HepG2 (cell line): ENCODE measurements around the gene PNPLA2. TPM values are rescaled to one million over a fixed set of nuclear protein-coding genes. Genes with fewer than 3 reads are reported as not detected.

Experiments
- ATAD3A ChIP-seq: sonication (generic); formaldehyde crosslinking; IDR thresholded peaks from 2 replicates; pipeline ENCODE4 v1.4.0; 2020; ENCODE audit warnings: missing genetic modification reagents
- ETS1 ChIP-seq: sonication (generic); formaldehyde crosslinking; IDR thresholded peaks from 2 replicates; pipeline ENCODE4 v1.4.0; 2020; ENCODE audit warnings: missing genetic modification reagents
- GATAD1 ChIP-seq: IDR thresholded peaks from 2 replicates; pipeline ENCODE4 v1.6.1; 2016; ENCODE audit warnings: missing genetic modification reagents, missing compliant biosample characterization
- HNF1B ChIP-seq: sonication (generic); formaldehyde crosslinking; IDR thresholded peaks from 2 replicates; pipeline ENCODE4 v1.5.1; 2020; ENCODE audit warnings: mild to moderate bottlenecking, moderate library complexity, missing genetic modification reagents
- HOXD1 ChIP-seq: sonication (generic); formaldehyde crosslinking; IDR thresholded peaks from 2 replicates; pipeline ENCODE4 v1.5.0; 2020; ENCODE audit warnings: missing genetic modification reagents
- KDM1A ChIP-seq: IDR thresholded peaks from 2 replicates; pipeline ENCODE4 v1.6.1; 2016; ENCODE audit warnings: missing compliant biosample characterization
- KLF12 ChIP-seq: sonication (generic); formaldehyde crosslinking; IDR thresholded peaks from 2 replicates; pipeline ENCODE4 v1.4.0; 2020; ENCODE audit warnings: missing genetic modification reagents, borderline replicate concordance
- NFKBIZ ChIP-seq: IDR thresholded peaks from 2 replicates; pipeline ENCODE4 v1.6.1; 2018; ENCODE audit warnings: missing genetic modification reagents, missing compliant biosample characterization
- POGK ChIP-seq: sonication (generic); formaldehyde crosslinking; conservative IDR thresholded peaks from 2 replicates; pipeline ENCODE4 v1.8.0; 2022; ENCODE audit warnings: mild to moderate bottlenecking, moderate library complexity, missing genetic modification reagents
- RBAK ChIP-seq: sonication (generic); formaldehyde crosslinking; IDR thresholded peaks from 2 replicates; pipeline ENCODE4 v1.5.1; 2020; ENCODE audit warnings: mild to moderate bottlenecking, missing genetic modification reagents
- REL ChIP-seq: sonication (generic); formaldehyde crosslinking; conservative IDR thresholded peaks from 2 replicates; pipeline ENCODE4 v1.8.0; 2022; ENCODE audit warnings: mild to moderate bottlenecking, missing genetic modification reagents, moderate library complexity
- SALL1 ChIP-seq: sonication (generic); formaldehyde crosslinking; IDR thresholded peaks from 2 replicates; pipeline ENCODE4 v1.8.0; 2022; ENCODE audit warnings: mild to moderate bottlenecking, missing genetic modification reagents
- SMAD9 ChIP-seq: sonication (generic); formaldehyde crosslinking; IDR thresholded peaks from 2 replicates; pipeline ENCODE4 v1.5.1; 2020; ENCODE audit warnings: mild to moderate bottlenecking, missing genetic modification reagents
- TCF7L2 ChIP-seq: IDR thresholded peaks from 2 replicates; pipeline ENCODE4 v1.6.1; 2011; ENCODE audit warnings: mild to moderate bottlenecking, low read depth, low read length, moderate library complexity
- ZBTB46 ChIP-seq: sonication (generic); formaldehyde crosslinking; IDR thresholded peaks from 2 replicates; pipeline ENCODE4 v1.4.0; 2020; ENCODE audit warnings: mild to moderate bottlenecking, missing genetic modification reagents, borderline replicate concordance
- ZNF292 ChIP-seq: sonication (generic); formaldehyde crosslinking; IDR thresholded peaks from 2 replicates; pipeline ENCODE4 v1.8.1; 2022; ENCODE audit warnings: mild to moderate bottlenecking, low read depth, missing genetic modification reagents, borderline replicate concordance
- ZNF639 ChIP-seq: conservative IDR thresholded peaks from 2 replicates; pipeline ENCODE4 v1.6.1; 2018; ENCODE audit warnings: missing genetic modification reagents
- ZNF770 ChIP-seq: sonication (generic); formaldehyde crosslinking; IDR thresholded peaks from 2 replicates; pipeline ENCODE4 v1.5.0; 2020; ENCODE audit warnings: mild to moderate bottlenecking, missing genetic modification reagents
- ZZZ3 ChIP-seq: sonication (generic); formaldehyde crosslinking; IDR thresholded peaks from 2 replicates; pipeline ENCODE4 v1.4.0; 2020; ENCODE audit warnings: missing genetic modification reagents, mild to moderate bottlenecking, borderline replicate concordance
- polyA plus RNA-seq, 8 experiments: library from polyadenylated mRNA; depleted of rRNA in 3 of 8; stranded (reverse) in 7 of 8; unstranded in 1 of 8; fragments of >200 nt; fragmentation: Illumina TruSeq in 4 of 8; extraction: Trizol in 4 of 8; gene quantifications; 2 replicates each; pipeline versions ENCODE4 v1.2.1 to v1.2.3, GENCODE V29; 2011 to 2016; ENCODE audit warnings: low read depth in 4 of 8, missing spikeins in 1 of 8, mixed read lengths in 1 of 8; ENCODE audit not compliant: insufficient read depth in 1 of 8
- total RNA-seq, 5 experiments: library from RNA; depleted of rRNA; stranded (reverse); fragments of >200 nt; fragmentation: Illumina TruSeq; extraction: Trizol; gene quantifications; 2 replicates each; pipeline ENCODE4 v1.2.3, GENCODE V29; 2016; ENCODE audit warnings: low read depth in 1 of 5

The PNPLA2 gene
- total and polyA plus RNA-seq, 2 of the 13 experiments (the other 11 are each of a cell fraction or from before 2014, with no cell fraction given): 10.5 to 43.2 TPM

- TF ChIP-seq ZNF639 (CRISPR knock-in tag) (peak; percentile 54; the same call in 1 of the 2 replicates), TCF7L2 (no peak), ZNF292 (CRISPR knock-in tag) (peak; percentile 33; the same call in 1 of the 2 replicates), GATAD1 (CRISPR knock-in tag) (peak; percentile 68; the same call in 1 of the 2 replicates), ATAD3A (CRISPR knock-in tag) (no peak), POGK (CRISPR knock-in tag) (peak; percentile 40; the same call in 1 of the 2 replicates), KLF12 (CRISPR knock-in tag) (no peak), REL (CRISPR knock-in tag) (no peak), ETS1 (CRISPR knock-in tag) (no peak), SALL1 (CRISPR knock-in tag) (peak; percentile 62), SMAD9 (CRISPR knock-in tag) (no peak), ZNF770 (peak; percentile 39; the same call in 1 of the 2 replicates), HOXD1 (CRISPR knock-in tag) (0 out of 2 replicates have a peak, but pooled peaks have one; percentile 9), KDM1A (CRISPR knock-in tag) (no peak; the same call in 1 of the 2 replicates), HNF1B (peak; percentile 83), RBAK (CRISPR knock-in tag) (no peak), ZZZ3 (CRISPR knock-in tag) (no peak), NFKBIZ (CRISPR knock-in tag) (0 out of 2 replicates have a peak, but pooled peaks have one; percentile 60), ZBTB46 (CRISPR knock-in tag) (peak; percentile 69; the same call in 1 of the 2 replicates)
These were observed 8.6 kb downstream of the PNPLA2 start (continued) for GRCh38 chr11:827146-827896.
